NCI-H187 treated with DMSO at 0.1 percent for 48 hours (cell line): ENCODE results near the gene ARL4A.
"Not testable (repeated sequence)": the region's sequence is repeated elsewhere in the genome, so short reads cannot be mapped to it uniquely, and the experiment has no call there.

Source experiments
- DNase-seq: peaks from one replicate; lab custom pipeline; 2025; lab: John Stamatoyannopoulos, UW

The ARL4A gene

GRCh38 chr7:12686891-12687717, at the start of gene ARL4A:
TSS of gene ARL4A (plus strand) at chr7:12687633. CDS start at chr7:12688255, 622 bp downstream.
- DNase-seq, result peak; percentile 94

GRCh38 chr7:12637819-12638592, 49.4 kb upstream of the ARL4A start:
- no peak for DNase-seq

GRCh38 chr7:12638851-12639456, 48.5 kb upstream of the ARL4A start:
- no peak for DNase-seq

GRCh38 chr7:12640299-12641096, 46.9 kb upstream of the ARL4A start:
- DNase-seq, result no peak

- no peak for DNase-seq
Measured at GRCh38 chr7:12641196-12641595, 46.2 kb upstream of the ARL4A start.

GRCh38 chr7:12642508-12642907, 44.9 kb upstream of the ARL4A start:
- no peak for DNase-seq

- no peak for DNase-seq
Measured at GRCh38 chr7:12643001-12643643, 44.3 kb upstream of the ARL4A start.

- no peak for DNase-seq
Measured at GRCh38 chr7:12643644-12644043, 43.8 kb upstream of the ARL4A start.

- not testable (repeated sequence) for DNase-seq
Measured at GRCh38 chr7:12645212-12645611, 42.2 kb upstream of the ARL4A start.

GRCh38 chr7:12646139-12646538, 41.3 kb upstream of the ARL4A start:
- no peak for DNase-seq

GRCh38 chr7:12647364-12648219, 39.8 kb upstream of the ARL4A start:
- no peak for DNase-seq

GRCh38 chr7:12648704-12649261, 38.6 kb upstream of the ARL4A start:
- no peak for DNase-seq

- DNase-seq, result no peak
Measured at GRCh38 chr7:12649348-12649747, 38.1 kb upstream of the ARL4A start.

- DNase-seq, result no peak
Measured at GRCh38 chr7:12650080-12650479, 37.4 kb upstream of the ARL4A start.

GRCh38 chr7:12653110-12653509, 34.3 kb upstream of the ARL4A start:
- no peak for DNase-seq

- no peak for DNase-seq
Measured at GRCh38 chr7:12653518-12653917, 33.9 kb upstream of the ARL4A start.

GRCh38 chr7:12655161-12655560, 32.3 kb upstream of the ARL4A start:
- DNase-seq, result no peak

GRCh38 chr7:12660423-12660822, 27.0 kb upstream of the ARL4A start:
- DNase-seq, result not testable (repeated sequence)

GRCh38 chr7:12660986-12661385, 26.4 kb upstream of the ARL4A start:
- not testable (repeated sequence) for DNase-seq

GRCh38 chr7:12661581-12661980, 25.9 kb upstream of the ARL4A start:
- no peak for DNase-seq
